ENCODE data around the gene ACTA2.

GRCh38 chr10:88966797-88967196 lies 14.2 kb upstream of the ACTA2 start:
- TF ChIP-seq CTCF (IDR thresholded peaks at IDR 0.05) (no peak), ZFX (IDR thresholded peaks at IDR 0.05; ENCODE audit: borderline replicate concordance) (no peak)
